GM21528 (cell line): ENCODE measurements around the gene KIAA0040.

Experiments
- ATAC-seq: cut with Tn5 transposase; IDR thresholded peaks from one replicate; pipeline ENCODE4 v1.9.1; 2021; ENCODE audit warnings: mild to moderate bottlenecking, moderate library complexity; ENCODE audit not compliant: unreplicated experiment, low FRiP score

KIAA0040 gene

GRCh38 chr1:175145899-175146528 is 46.6 kb downstream of the KIAA0040 start:
- no peak for ATAC-seq

- no peak for ATAC-seq
Measured at GRCh38 chr1:175138579-175138978, 54.0 kb downstream of the KIAA0040 start.

GRCh38 chr1:175137369-175137768 is 55.2 kb downstream of the KIAA0040 start:
- no peak for ATAC-seq

GRCh38 chr1:175136246-175136645 is 56.3 kb downstream of the KIAA0040 start:
- ATAC-seq: no peak

- no peak for ATAC-seq
Measured at GRCh38 chr1:175134500-175134899, 58.1 kb downstream of the KIAA0040 start.

- ATAC-seq: no peak
Measured at GRCh38 chr1:175133673-175134435, 58.7 kb downstream of the KIAA0040 start.

- ATAC-seq: no peak
Measured at GRCh38 chr1:175132436-175132835, 60.1 kb downstream of the KIAA0040 start.

GRCh38 chr1:175131095-175131494 is 61.5 kb downstream of the KIAA0040 start:
- no peak for ATAC-seq

- no peak for ATAC-seq
Measured at GRCh38 chr1:175130649-175131045, 61.9 kb downstream of the KIAA0040 start.

GRCh38 chr1:175129997-175130648 is 62.5 kb downstream of the KIAA0040 start:
- ATAC-seq: no peak

- ATAC-seq: no peak
Measured at GRCh38 chr1:175129644-175129996, 63.0 kb downstream of the KIAA0040 start.

GRCh38 chr1:175129182-175129581 is 63.4 kb downstream of the KIAA0040 start:
- no peak for ATAC-seq

GRCh38 chr1:175128523-175128922 is 64.1 kb downstream of the KIAA0040 start:
- ATAC-seq: no peak

- no peak for ATAC-seq
Measured at GRCh38 chr1:175127565-175127964, 65.0 kb downstream of the KIAA0040 start.

GRCh38 chr1:175126347-175126746 is 66.2 kb downstream of the KIAA0040 start:
- ATAC-seq: no peak

- no peak for ATAC-seq
Measured at GRCh38 chr1:175124861-175125260, 67.7 kb downstream of the KIAA0040 start.

GRCh38 chr1:175120511-175120910 is 72.1 kb downstream of the KIAA0040 start:
- no peak for ATAC-seq

- ATAC-seq: no peak
Measured at GRCh38 chr1:175118375-175119367, 73.9 kb downstream of the KIAA0040 start.

- no peak for ATAC-seq
Measured at GRCh38 chr1:175116903-175117302, 75.7 kb downstream of the KIAA0040 start.

- ATAC-seq: no peak
Measured at GRCh38 chr1:175116210-175116798, 76.3 kb downstream of the KIAA0040 start.
